GM21423 (cell line): ENCODE data around the gene AHNAK.
"Not testable (repeated sequence)": the region's sequence is repeated elsewhere in the genome, so short reads cannot be mapped to it uniquely, and the experiment has no call there.

Source experiments
- ATAC-seq: cut with Tn5 transposase; IDR thresholded peaks from one replicate; pipeline ENCODE4 v1.9.1; 2021; ENCODE audit warnings: mild to moderate bottlenecking, moderate library complexity; ENCODE audit not compliant: unreplicated experiment

AHNAK gene

GRCh38 chr11:62546244-62546928 is at the start of gene AHNAK:
TSS of gene AHNAK (minus strand) at chr11:62546806. CDS start at chr11:62536098, 10,708 bp downstream.
- no peak for ATAC-seq

GRCh38 chr11:62595124-62595523 is 48.5 kb upstream of the AHNAK start:
- no peak for ATAC-seq

GRCh38 chr11:62593434-62594044 is 46.9 kb upstream of the AHNAK start:
- ATAC-seq, result no peak

- no peak for ATAC-seq
Observed at GRCh38 chr11:62592989-62593421, 46.4 kb upstream of the AHNAK start.

- no peak for ATAC-seq
Observed at GRCh38 chr11:62592146-62592815, 45.7 kb upstream of the AHNAK start.

- ATAC-seq, result peak; percentile 88
Observed at GRCh38 chr11:62591448-62592145, 45.0 kb upstream of the AHNAK start, which contains the start of gene TUT1. TSS of gene TUT1 (minus strand) at chr11:62591523. CDS start at chr11:62591485, 38 bp downstream.

- ATAC-seq, result no peak
Observed at GRCh38 chr11:62588966-62589637, 42.5 kb upstream of the AHNAK start.

GRCh38 chr11:62585356-62585755 is 38.8 kb upstream of the AHNAK start:
- ATAC-seq, result not testable (repeated sequence)

GRCh38 chr11:62581735-62582134 is 35.1 kb upstream of the AHNAK start:
- not testable (repeated sequence) for ATAC-seq

GRCh38 chr11:62580959-62581715 is 34.5 kb upstream of the AHNAK start:
- no peak for ATAC-seq

- no peak for ATAC-seq
Observed at GRCh38 chr11:62579252-62579651, 32.6 kb upstream of the AHNAK start.

GRCh38 chr11:62578541-62578940 is 31.9 kb upstream of the AHNAK start:
- no peak for ATAC-seq

GRCh38 chr11:62577046-62577714 is 30.6 kb upstream of the AHNAK start:
- no peak for ATAC-seq

- ATAC-seq, result no peak
Observed at GRCh38 chr11:62575837-62576236, 29.2 kb upstream of the AHNAK start.

- no peak for ATAC-seq
Observed at GRCh38 chr11:62575156-62575555, 28.6 kb upstream of the AHNAK start.

- no peak for ATAC-seq
Observed at GRCh38 chr11:62574363-62575071, 27.9 kb upstream of the AHNAK start.

GRCh38 chr11:62573592-62574362 is 27.2 kb upstream of the AHNAK start, which contains the start of gene EEF1G:
TSS of gene EEF1G (minus strand) at chr11:62573891. CDS start at chr11:62573842, 49 bp downstream.
- peak; percentile 92 for ATAC-seq

GRCh38 chr11:62573006-62573591 is 26.5 kb upstream of the AHNAK start:
- no peak for ATAC-seq
